HG03571 (cell line): Measurements from ENCODE around the gene FLOT2.
"Not testable (repeated sequence)": the region's sequence is repeated elsewhere in the genome, so short reads cannot be mapped to it uniquely, and the experiment has no call there.

ENCODE experiments used
- ATAC-seq: cut with Tn5 transposase; IDR thresholded peaks from one replicate; pipeline ENCODE4 v1.9.1; 2021; ENCODE audit not compliant: unreplicated experiment

FLOT2 gene

DNA sequence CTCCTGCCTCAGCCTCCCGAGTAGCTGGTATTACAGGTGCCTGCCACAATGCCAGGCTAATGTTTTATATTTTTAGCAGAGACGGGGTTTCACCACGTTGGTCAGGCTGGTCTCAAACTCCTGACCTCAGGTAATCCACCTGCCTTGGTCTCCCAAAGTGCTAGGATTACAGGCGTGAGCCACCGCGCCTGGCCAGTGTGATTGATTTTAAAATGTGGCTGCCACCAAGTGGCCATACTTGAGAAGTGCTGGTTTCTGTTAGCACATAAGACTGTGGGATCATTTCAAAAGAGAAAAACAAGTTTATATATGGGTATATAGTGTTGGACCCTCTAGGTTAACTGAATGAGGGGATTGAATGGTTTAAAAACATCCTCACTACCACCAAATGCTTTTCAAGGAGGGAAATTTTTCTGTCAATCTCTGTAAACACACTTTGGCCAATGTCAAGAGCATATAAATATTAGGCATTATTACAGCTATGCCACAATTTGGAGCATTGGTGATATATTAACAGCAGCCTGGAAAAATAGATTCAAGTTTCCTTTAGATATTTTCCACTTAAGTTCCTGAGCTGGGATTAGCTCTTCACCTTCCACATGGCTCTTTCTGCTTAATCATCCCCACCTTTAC is 18.9 kb upstream of the FLOT2 start:
- no peak for ATAC-seq

DNA sequence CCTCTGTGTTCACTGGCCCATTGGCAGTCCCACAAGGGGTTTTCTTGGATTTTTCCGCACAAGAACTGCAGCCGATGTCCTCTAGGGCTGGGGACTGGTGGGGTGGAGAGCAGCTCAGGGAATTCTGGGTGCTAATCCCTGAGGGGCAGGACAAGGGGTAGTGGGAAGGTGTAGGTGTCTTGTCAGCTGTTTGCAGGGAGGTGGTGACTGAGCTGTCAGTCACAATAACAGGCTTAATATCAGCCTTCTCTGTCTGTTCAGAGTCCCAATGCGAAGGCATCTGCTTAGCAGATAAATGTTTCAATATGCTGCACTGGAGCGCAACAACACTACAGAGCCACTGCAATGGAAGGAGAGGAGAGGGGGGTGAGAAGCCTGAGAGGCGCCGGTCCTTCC is 15.4 kb upstream of the FLOT2 start:
- no peak for ATAC-seq

DNA sequence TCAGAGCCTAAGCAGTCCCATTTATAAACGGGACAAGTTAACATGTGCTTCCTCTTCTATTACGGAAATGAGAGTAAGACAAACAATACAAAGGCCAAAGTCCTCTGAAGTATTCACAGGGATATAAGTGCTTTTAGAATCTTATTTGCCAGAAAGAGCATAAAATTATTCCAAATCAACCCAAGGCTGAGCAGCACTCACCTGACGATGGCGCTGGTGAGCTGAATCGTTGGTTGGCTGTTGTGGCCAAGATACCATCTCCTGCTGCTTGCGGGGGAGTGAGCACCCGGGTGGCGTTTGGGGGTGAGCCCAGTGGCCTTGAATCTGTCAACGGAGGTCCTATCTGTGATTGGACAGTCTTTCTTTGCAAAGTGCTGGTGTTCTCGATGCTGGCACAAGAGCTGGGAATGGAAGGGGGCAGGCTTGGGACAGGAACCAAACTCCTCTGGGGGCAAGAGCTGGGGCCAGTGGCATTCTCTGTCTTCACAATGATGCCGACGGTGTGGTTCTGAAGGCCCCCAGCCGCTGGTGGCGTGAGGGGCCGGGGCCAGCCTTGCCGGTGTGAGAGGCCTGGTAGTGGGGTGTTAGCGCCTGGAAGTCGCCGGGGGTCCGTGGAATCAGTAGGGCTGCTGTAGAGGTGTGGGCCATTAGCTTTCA is 14.9 kb upstream of the FLOT2 start:
- ATAC-seq, result no peak

DNA sequence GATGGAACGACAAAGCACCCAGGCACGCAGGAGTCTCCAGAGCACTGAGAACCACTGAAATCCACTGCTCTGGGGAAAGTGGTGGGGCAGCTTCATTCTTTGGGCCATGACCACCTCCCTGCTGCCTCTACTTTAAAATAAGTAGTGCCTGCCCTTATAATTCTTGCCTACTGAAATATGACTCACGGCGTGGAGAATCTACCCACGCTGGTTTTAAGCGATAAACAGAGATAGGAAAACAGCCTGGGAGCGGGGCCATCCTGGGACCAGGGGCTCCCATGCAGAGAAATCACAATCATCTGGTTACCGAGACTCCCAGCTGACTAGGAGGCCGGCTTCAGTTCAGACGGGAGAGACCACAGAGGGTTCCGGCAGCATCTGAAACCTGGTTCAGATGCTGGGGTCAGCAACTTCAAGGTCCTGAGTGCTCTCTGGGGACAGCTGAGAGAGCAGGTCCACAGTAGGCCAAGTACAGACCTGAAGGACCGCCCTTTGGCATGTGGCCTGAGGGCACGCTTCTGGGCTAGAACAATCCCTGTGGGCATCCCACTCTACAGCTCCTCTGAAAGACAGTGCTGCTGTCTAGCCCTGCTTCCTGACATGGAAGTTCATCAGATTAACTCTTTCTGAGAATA is 14.0 kb upstream of the FLOT2 start:
- ATAC-seq, result no peak

DNA sequence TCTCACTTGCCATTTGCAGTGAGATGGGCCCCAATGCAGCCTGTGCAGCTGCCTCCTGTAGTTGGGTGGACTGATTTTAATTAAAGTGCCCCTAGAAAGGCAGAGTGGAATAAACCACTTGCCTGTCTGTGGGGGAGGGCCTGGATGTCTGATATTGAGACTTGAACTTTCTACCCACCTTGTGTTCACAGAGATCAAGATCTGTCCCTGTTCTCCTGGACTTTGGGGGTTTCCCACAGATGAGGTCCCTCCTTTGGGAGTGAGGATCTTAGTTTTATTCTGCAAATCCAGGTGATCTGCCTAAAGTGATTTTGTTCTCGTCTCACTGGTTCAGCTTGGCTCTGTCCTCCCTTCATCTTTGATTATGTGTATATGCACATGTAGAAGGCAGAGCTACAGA is 13.0 kb upstream of the FLOT2 start:
- no peak for ATAC-seq

DNA sequence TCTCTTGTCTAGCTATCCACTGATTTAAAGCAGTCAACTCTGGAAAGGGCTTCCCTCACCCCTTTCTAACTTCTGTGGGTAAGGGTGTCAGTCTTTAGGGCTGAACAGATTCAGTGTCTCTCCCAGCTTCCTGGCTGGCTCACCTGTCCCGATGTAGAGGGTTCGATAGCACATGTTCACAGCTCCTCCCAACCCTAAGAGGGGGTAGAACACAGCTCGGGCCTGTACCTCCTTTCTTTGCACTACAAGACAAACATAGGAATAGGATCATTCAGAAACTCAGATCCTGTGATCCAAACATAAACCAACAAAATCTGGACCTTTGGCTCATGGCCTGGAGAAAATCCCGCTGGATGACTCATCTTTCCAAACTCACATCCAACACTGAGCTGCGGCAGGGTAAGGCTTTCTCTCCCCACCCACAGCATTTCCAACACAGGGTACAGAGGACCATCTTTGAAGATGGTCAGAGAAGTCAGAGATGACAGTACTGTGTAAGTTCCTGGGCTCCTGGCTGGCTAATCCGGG is 11.2 kb upstream of the FLOT2 start:
- ATAC-seq, result no peak

DNA sequence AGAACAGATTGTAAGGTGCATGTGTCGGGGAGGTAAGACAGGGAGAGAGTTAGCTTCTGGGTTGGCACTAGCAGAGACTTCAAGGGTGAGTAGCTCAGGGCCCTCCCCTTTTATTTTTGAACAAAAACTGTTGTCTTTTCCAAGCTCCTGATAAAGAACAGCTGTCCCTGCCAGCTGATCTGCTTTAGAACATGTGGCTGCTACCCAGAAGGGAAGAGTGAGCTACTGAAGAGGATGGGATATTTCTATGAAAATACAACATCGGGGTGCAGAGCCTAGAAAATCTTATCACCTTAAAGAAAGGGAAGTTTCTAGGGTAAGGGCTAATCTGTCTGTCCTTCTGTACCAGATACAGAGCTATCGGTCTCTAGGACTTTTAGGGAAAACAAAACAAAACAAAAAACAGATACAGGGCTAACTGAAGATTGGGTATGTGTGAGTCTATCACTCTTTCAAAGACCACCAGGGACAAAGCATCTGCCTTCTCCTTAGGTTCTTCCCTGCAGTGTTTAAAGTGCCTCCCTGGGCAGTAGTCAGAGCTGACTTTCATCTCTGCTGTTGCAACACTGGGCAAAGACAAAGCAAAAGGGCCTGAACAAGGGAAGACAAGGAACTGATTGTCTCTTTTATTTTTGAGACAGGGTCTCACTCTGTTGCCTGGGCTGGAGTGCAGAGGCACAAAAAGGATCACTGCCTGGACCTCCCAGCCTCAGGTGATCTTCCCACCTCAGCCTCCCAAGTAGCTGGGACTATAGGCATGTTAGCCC is 10.4 kb upstream of the FLOT2 start:
- ATAC-seq, result no peak

DNA sequence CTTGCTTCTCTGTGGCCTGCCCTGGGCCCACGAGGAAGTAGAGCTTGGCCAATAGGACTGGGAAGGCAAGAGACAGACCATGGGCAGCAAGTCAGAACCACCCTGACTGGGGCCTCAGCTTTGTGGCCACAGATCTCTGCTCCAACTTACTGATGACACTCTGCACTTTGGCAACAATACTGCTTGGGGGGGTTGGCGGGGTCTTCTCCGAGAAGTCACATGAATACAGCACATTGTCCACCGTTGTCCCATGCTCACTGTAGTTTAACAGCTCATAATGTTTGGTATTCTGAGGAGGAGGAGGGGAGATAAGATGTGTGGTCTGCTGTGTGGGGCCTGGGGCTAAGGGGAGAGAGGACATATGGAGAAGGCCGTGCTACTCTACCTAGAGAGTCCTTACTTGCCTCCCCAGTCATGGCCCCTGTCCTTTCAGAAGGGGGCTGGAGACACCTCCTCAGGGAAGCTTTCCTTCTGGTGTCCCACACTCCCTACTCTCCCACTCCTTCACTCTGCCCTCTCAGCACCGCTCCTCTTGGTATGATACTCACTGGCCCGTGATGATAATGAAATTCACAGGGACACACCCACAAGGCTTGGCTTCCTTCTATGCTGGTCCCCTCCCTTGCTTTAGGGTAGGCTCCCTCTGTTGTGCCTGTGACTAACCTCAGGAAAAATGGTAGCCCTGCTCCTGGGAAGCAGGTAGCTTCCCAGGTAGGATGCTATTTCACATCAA is 9.3 kb upstream of the FLOT2 start:
- no peak for ATAC-seq

DNA sequence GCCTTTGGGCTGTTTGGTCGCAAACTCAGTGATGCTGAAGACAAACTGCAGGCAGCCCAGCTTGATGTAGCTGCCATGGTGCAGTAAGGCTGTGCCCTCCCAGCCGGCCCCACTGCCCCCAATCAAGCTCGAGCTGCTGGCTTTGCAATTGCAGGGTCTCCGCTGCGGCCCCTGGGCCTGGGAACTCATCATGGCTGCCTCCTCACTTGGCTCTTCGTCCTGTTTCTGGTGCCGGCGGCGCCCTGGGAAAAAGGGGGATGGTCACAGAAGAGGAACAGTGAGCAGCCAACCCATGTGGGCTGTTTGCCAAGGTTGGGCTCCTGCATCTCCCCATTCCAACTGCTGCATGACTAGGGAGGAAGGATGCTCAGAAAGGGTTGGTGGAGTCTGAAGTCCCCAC is 8.7 kb upstream of the FLOT2 start:
- no peak for ATAC-seq

DNA sequence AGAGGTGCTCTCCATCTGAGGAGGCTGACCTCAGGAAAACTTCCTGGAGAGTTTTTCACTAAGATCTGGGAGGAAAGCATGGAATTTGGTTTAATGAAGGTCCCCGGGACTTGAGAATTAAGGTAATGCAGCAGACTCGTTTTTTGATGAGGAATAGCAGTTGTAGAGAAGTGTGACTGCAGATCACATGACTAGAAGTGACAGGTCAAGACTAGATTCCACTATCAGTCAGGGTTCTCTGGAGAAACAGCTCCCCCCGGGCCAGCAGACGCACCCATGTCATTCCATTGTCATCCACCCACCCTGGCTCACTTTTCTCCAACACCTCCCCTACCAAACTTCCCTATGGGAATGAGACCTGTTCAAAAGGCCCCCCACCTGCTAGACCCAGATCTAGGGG is 7.3 kb upstream of the FLOT2 start:
- no peak for ATAC-seq

DNA sequence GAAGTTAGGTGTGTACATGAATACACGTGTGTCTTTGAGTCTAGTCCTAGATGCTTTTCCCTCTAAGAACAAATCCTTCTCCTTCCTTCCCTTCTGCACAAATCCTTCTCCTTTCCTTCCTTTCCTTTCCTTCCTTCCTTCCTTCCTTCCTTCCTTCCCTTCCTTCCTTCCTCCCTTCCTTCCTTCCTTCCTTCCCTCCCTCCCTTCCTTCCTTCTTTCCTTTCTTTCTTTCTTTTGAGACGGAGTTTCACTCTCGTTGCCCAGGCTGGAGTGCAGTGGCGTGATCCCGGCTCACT is 6.0 kb upstream of the FLOT2 start:
- not testable (repeated sequence) for ATAC-seq

DNA sequence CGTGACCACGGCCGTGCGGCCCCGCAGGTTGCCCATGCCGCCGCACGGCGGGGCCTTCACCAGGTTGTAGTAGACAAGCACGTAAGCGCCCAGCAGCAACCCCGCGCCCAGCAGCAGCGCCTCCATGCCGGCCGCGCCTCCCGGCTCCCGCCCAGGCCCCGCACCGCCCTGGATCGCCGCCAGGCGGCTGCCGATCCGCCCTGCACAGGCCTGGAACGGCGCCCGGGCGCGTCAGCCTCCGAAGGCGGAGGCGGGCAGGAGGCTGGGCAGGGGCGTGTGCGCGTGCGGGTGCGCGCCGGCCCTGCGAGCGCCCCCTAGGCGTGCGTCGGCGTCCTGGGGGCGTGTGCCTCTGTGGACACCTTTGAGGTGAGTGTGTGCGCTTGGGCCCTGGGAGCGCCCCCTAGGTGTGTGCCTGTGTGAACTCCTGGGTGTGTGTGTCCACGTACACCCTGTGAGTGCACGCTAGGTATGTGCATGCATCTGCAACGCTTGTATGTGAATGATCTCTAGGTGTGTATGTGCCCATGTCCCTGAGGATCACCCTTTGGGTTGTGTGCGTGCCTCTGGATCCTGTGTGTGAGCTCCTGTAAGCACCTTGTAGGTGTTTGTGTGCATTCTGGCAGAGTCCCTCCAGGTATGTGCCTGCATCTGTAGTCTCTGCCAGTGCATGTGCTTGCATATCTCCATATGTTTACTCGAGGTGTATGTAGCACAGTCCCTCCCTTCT is 5.4 kb upstream of the FLOT2 start, which contains the start of gene DHRS13:
DHRS13 (minus strand) TSS at position 261 of the 727 bp plus-strand sequence; CDS start at position 126, 135 bp downstream.
- ATAC-seq, result peak; percentile 83

DNA sequence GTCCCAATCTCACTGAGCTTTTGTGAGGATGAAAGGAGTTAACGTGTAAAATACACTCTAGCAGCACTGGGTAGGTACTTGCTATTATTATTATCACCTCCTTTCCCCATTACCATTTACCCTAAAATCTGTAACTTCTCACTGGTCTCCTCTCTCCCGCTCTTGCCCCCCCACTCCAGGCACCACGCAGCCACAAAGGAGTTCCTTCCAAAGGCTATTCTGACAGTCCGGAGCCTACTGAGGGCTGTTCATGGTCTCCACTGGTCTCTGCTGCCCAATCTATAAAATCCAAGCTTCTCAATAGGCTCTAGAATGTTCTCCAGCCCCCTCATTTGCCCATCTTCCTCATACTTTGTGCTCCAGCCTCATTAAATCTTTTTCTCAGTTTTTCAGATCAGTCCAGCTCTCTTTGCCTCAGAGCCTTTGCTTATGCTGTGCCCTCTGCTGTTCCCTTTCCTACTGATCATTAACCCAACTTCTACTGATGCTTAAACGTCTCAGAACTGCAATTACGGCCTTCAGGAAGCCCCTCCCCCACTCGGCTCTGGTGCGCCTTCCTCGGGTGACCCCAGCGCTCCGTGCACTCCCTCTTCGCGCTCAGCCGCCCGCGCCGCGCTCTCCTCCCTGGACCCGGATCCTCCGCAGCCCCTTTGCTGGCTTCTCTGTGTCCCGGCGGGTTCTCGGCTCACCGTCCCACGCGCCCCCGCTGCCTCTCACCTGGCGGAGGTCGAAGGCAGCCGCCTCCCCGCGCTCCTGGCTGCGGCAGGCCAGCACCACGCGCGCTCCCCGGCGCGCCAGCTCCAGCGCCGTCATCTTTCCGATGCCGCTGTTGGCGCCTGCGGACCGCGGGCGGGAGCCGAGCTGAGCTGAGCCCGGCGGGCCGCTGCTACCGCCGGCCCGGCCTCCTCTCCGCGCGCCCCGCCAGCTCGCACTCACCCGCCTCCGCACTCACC is 4.6 kb upstream of the FLOT2 start:
- ATAC-seq, result peak; percentile 32

DNA sequence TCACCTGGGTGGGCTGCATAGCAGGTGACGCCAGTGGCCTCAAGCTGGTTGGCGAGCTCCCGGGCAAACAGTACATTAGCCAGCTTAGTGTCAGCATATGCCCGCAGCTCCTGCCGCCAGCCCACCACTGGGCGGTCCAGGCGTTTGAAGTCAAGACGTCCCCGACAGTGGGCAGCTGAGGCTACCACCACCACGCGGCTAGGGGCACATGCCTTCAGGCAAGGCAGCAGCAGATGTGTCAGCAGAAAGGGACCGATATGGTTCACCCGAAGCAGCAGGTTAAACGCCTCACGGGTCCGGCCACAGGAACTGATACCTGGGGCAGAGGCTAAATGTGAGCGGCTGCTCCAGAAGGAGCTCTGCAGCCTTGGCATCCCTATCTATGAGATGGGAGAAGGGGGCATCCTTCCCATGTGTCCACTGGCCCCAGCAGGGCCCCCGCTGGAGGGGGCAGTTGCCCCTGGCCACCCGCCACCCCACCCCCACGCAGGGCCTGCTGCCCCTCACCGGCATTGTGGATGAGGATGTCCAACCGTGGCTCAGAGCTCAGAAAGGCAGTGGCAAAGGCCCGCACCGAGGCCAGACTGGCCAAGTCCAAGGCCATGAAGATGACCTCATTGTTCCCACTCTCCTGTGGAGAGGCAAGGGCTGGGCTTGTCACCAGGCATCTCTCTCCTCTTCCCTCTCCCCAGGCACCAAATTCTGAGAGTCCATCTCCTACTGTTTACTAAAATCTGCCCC is 3.6 kb upstream of the FLOT2 start:
- ATAC-seq, result no peak

DNA sequence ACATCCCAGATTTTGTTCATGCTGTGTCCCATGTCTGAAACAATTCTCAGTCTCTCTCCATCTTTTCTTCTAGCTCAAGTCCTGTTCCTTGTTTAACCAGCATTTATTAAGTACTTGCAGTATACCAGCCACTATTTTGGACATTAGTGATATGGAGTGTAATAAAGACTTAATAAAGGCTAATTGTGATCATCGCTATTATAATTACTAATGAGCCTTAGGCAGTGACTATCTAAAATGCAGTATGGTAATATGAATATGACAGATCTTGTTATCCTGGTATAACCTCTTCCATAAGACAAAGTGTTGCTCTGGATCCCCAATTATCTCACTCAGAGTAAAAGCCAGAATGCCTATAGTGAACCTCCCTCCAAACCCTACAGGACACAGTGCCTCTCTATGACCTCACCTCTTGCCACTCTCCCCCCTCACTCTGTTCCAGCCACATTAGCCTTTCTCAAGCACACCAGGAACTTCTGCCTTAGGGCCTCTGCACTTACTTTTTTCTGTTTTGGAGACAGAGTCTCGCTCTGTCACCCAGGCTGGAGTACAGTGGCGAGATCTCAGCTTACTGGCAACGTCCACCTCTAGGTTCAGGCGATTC is 1.8 kb upstream of the FLOT2 start:
- ATAC-seq, result no peak

DNA sequence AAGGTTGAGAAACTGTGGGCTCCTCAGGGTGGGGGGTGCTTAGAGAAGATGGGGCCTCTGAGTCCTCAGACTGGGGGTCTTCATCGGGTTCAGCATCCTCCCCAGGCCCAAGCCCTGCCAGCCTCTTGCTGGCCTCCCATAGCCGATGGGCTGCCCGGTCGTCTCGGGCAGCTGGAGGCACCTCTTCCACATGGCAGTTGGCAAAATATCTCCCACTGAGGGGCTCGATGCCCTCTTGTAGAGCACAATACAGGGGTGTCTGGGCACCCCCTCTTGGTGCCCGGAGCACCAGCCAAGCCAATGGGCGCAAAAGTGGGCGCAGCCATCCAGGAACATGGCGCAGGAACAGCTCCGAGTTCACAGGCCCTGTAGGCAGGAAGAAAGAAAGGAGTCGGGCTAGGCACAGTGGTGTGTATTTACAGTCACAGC is 1.0 kb upstream of the FLOT2 start:
- ATAC-seq, result no peak

DNA sequence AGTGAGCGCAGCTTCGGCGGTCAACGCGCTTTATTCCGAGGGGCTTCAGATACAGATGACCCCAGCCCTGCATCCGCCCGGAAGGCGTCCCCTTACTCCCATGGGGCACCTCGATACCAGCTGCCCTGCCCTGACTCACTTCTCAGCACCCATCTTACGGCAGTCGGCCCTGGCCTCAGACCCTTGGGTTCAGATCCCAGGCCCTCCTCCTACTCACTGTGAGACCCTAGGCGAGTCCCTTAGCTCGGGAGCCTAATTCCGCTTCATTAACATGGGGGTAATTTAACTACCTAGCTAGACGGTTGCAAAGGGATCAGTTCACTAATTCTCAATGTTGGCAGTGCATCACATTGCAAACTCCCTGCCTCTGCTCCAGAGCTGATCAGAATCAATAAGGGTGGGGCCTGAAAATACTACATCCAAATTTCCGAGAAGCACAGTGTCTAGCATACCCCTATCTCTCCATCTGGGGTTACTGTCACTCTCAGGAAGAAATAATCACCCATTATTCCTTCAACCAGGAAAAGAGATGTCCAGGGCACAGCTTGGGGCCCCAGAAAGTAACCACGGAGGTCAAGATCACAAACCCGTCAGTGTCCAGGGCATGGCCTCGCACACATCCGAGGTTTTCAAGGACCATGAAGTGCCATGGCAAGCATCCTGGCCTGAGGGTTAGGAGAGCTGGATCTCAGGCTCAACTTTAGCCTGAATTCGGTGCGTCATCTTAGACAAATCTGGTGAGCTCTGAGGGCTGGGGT is 415 bp upstream of the FLOT2 start:
- no peak for ATAC-seq
